ENCODE data around the gene PDE3A.

DNA sequence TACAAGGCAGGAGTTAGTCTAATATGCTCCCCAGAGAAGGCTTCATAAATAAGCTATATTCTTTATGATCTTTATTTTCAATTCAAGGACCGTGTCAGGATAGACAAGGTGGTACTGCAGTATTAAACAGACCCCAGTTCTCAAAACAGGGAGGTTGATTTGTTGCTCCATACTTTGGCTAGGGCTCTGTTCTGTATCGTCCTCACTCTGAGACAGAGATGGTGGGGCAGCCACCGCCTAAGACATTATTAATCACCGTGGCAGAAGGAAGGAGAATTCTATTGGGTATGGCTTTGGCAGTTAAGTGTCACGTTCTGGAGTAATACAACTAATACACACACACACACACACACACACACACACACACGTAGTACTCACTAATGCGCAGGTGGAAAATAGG is 209.8 kb downstream of the PDE3A start:
- TF ChIP-seq, protein P1, sequence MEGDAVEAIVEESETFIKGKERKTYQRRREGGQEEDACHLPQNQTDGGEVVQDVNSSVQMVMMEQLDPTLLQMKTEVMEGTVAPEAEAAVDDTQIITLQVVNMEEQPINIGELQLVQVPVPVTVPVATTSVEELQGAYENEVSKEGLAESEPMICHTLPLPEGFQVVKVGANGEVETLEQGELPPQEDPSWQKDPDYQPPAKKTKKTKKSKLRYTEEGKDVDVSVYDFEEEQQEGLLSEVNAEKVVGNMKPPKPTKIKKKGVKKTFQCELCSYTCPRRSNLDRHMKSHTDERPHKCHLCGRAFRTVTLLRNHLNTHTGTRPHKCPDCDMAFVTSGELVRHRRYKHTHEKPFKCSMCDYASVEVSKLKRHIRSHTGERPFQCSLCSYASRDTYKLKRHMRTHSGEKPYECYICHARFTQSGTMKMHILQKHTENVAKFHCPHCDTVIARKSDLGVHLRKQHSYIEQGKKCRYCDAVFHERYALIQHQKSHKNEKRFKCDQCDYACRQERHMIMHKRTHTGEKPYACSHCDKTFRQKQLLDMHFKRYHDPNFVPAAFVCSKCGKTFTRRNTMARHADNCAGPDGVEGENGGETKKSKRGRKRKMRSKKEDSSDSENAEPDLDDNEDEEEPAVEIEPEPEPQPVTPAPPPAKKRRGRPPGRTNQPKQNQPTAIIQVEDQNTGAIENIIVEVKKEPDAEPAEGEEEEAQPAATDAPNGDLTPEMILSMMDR (IDR thresholded peaks at IDR 0.05 in 4 of 5, conservative IDR thresholded peaks at IDR 0.05 in 1 of 5) = no peak
- TF ChIP-seq POLR2A (IDR thresholded peaks at IDR 0.05) = no peak

Data from gastrocnemius medialis (tissue), 4 donors.